ENCODE results near the gene DAPK1.

The DAPK1 gene

GRCh38 chr9:87650611-87651295 is 153.1 kb downstream of the DAPK1 start:
- Histone ChIP-seq H2AFZ (ENCODE audit: low read length) (no peak overlapping the region), H3K27ac (ENCODE audit: low read length) (no peak overlapping the region), H3K9me2 (replicated peaks; ENCODE audit: insufficient read depth, low read length) (no peaks in the 10 kb centered on the region), H3K9ac (ENCODE audit: low read length) (no peak overlapping the region), H3K4me1 (ENCODE audit: low read length) (no peaks in the 10 kb centered on the region), H4K20me1 (ENCODE audit: insufficient read depth, low read length) (no peaks in the 10 kb centered on the region), H3K4me2 (ENCODE audit: low read depth, low read length) (no peak overlapping the region), H3K27me3 (replicated peaks; ENCODE audit: insufficient read depth, low read length) (no peaks in the 10 kb centered on the region), H3F3A (ENCODE audit: insufficient read depth, low read length) (no peaks in the 10 kb centered on the region), H3K9me3 (replicated peaks; ENCODE audit: insufficient read depth, low read length) (no peaks in the 10 kb centered on the region), H3K36me3 (replicated peaks; ENCODE audit: insufficient read depth, low read length) (no peaks in the 10 kb centered on the region; the same call in 1 of the 2 replicates), H3K79me2 (ENCODE audit: low read length) (no peaks in the 10 kb centered on the region), H3K4me3 (ENCODE audit: low read length) (no peak overlapping the region)
- TF ChIP-seq CTCF (IDR thresholded peaks at IDR 0.05; ENCODE audit: low read length) (no peak), EZH2 (optimal IDR thresholded peaks at IDR 0.05; ENCODE audit: low read depth, low read length) (no peak), EZH2phosphoT487 (IDR thresholded peaks at IDR 0.05; ENCODE audit: low read length) (no peak)
- no peak for DNase-seq

- Histone ChIP-seq H3K4me3 (ENCODE audit: low read length) (no peak overlapping the region), H3K9me3 (replicated peaks; ENCODE audit: insufficient read depth, low read length) (no peaks in the 10 kb centered on the region), H3K36me3 (replicated peaks; ENCODE audit: insufficient read depth, low read length) (no peaks in the 10 kb centered on the region; the same call in 1 of the 2 replicates), H2AFZ (ENCODE audit: low read length) (no peak overlapping the region), H3K4me1 (ENCODE audit: low read length) (no peaks in the 10 kb centered on the region), H3F3A (ENCODE audit: insufficient read depth, low read length) (no peaks in the 10 kb centered on the region), H3K9me2 (replicated peaks; ENCODE audit: insufficient read depth, low read length) (no peaks in the 10 kb centered on the region), H3K27me3 (replicated peaks; ENCODE audit: insufficient read depth, low read length) (no peaks in the 10 kb centered on the region), H4K20me1 (ENCODE audit: insufficient read depth, low read length) (no peaks in the 10 kb centered on the region), H3K9ac (ENCODE audit: low read length) (no peak overlapping the region), H3K27ac (ENCODE audit: low read length) (no peak overlapping the region), H3K4me2 (ENCODE audit: low read depth, low read length) (no peak overlapping the region), H3K79me2 (ENCODE audit: low read length) (no peaks in the 10 kb centered on the region)
- no peak for DNase-seq
- no peak for TF ChIP-seq CTCF (IDR thresholded peaks at IDR 0.05; ENCODE audit: low read length)
Measured at GRCh38 chr9:87651431-87651830, 153.8 kb downstream of the DAPK1 start.

- TF ChIP-seq EZH2 (optimal IDR thresholded peaks at IDR 0.05; ENCODE audit: low read depth, low read length) (no peak), EZH2phosphoT487 (IDR thresholded peaks at IDR 0.05; ENCODE audit: low read length) (no peak), CTCF (IDR thresholded peaks at IDR 0.05; ENCODE audit: low read length) (no peak)
- H3K36me3 ChIP-seq (replicated peaks; ENCODE audit: insufficient read depth, low read length), result no peaks in the 10 kb centered on the region; the same call in 1 of the 2 replicates
Measured at GRCh38 chr9:87653941-87654340, 156.3 kb downstream of the DAPK1 start.

More at GRCh38 chr9:87653941-87654340, 156.3 kb downstream of the DAPK1 start:
- no peaks in the 10 kb centered on the region for H3K9me2 ChIP-seq (replicated peaks; ENCODE audit: insufficient read depth, low read length)
- no peak overlapping the region for H3K9ac ChIP-seq (ENCODE audit: low read length)
- no peaks in the 10 kb centered on the region for H3K9me3 ChIP-seq (replicated peaks; ENCODE audit: insufficient read depth, low read length)
- H3K79me2 ChIP-seq (ENCODE audit: low read length), result no peaks in the 10 kb centered on the region
- H3K4me3 ChIP-seq (ENCODE audit: low read length), result no peak overlapping the region
- no peak overlapping the region for H2AFZ ChIP-seq (ENCODE audit: low read length)
- no peak for DNase-seq
- no peak overlapping the region for H3K27ac ChIP-seq (ENCODE audit: low read length)
- H3K4me1 ChIP-seq (ENCODE audit: low read length), result no peaks in the 10 kb centered on the region
- no peaks in the 10 kb centered on the region for H3F3A ChIP-seq (ENCODE audit: insufficient read depth, low read length)
- H3K4me2 ChIP-seq (ENCODE audit: low read depth, low read length), result no peak overlapping the region
- no peaks in the 10 kb centered on the region for H3K27me3 ChIP-seq (replicated peaks; ENCODE audit: insufficient read depth, low read length)
- H4K20me1 ChIP-seq (ENCODE audit: insufficient read depth, low read length), result no peaks in the 10 kb centered on the region
